ENCODE measurements around the gene PXDN.
A peak's percentile ranks its signal among the peaks of the same experiment; 100 is the strongest.
"Not testable (repeated sequence)": the region's sequence is repeated elsewhere in the genome, so short reads cannot be mapped to it uniquely, and the experiment has no call there.

The PXDN gene

GRCh38 chr2:1680222-1681016, 63.9 kb downstream of the PXDN start:
- no peak for DNase-seq

- not testable (repeated sequence) for DNase-seq
These were observed 64.8 kb downstream of the PXDN start for GRCh38 chr2:1679488-1680039.

- not testable (repeated sequence) for DNase-seq
These were observed 65.2 kb downstream of the PXDN start for GRCh38 chr2:1679065-1679464.

- no peak for DNase-seq
These were observed 65.7 kb downstream of the PXDN start for GRCh38 chr2:1678609-1679008.

GRCh38 chr2:1677821-1678165, 66.5 kb downstream of the PXDN start:
- no peak for DNase-seq

- DNase-seq, result no peak
These were observed 67.1 kb downstream of the PXDN start for GRCh38 chr2:1676913-1677820.

GRCh38 chr2:1676091-1676912, 68.0 kb downstream of the PXDN start:
- DNase-seq, result no peak

GRCh38 chr2:1675633-1676032, 68.7 kb downstream of the PXDN start:
- DNase-seq, result peak; percentile 92

- DNase-seq, result no peak
These were observed 69.4 kb downstream of the PXDN start for GRCh38 chr2:1674766-1675397.

GRCh38 chr2:1674276-1674675, 70.0 kb downstream of the PXDN start:
- DNase-seq, result no peak

- DNase-seq, result no peak
These were observed 71.0 kb downstream of the PXDN start for GRCh38 chr2:1673160-1673944.

- DNase-seq, result no peak
These were observed 71.6 kb downstream of the PXDN start for GRCh38 chr2:1672738-1673137.

GRCh38 chr2:1671916-1672315, 72.4 kb downstream of the PXDN start:
- no peak for DNase-seq

- DNase-seq, result no peak
These were observed 73.7 kb downstream of the PXDN start for GRCh38 chr2:1670636-1671035.

GRCh38 chr2:1665761-1666505, 78.4 kb downstream of the PXDN start:
- no peak for DNase-seq

GRCh38 chr2:1664698-1665097, 79.6 kb downstream of the PXDN start:
- DNase-seq, result no peak

- no peak for DNase-seq
These were observed 80.2 kb downstream of the PXDN start for GRCh38 chr2:1664076-1664605.

GRCh38 chr2:1663621-1664020, 80.7 kb downstream of the PXDN start:
- DNase-seq, result no peak

GRCh38 chr2:1662606-1663180, 81.6 kb downstream of the PXDN start:
- no peak for DNase-seq
